NCI-H446 (cell line): ENCODE results near the gene CST9L.

ENCODE experiments used
- DNase-seq, 2 experiments: peaks; one replicate each; lab custom pipeline; 2025; lab: John Stamatoyannopoulos, UW

Gene CST9L

GRCh38 chr20:23568320-23568970 is at the start of gene CST9L:
Gene CST9L, minus strand, starts transcription at chr20:23568484. Its CDS starts 34 bp downstream, at chr20:23568450.
- DNase-seq, result no peak

- no peak for DNase-seq
Measured at GRCh38 chr20:23614163-23614562, 45.9 kb upstream of the CST9L start.

GRCh38 chr20:23613676-23614075 is 45.4 kb upstream of the CST9L start:
- no peak for DNase-seq

GRCh38 chr20:23612396-23612795 is 44.1 kb upstream of the CST9L start:
- DNase-seq, result no peak

GRCh38 chr20:23609486-23610109 is 41.3 kb upstream of the CST9L start:
- no peak for DNase-seq

GRCh38 chr20:23608251-23608846 is 40.1 kb upstream of the CST9L start:
- no peak for DNase-seq

- no peak for DNase-seq
Measured at GRCh38 chr20:23607497-23608245, 39.4 kb upstream of the CST9L start.

GRCh38 chr20:23606652-23607049 is 38.4 kb upstream of the CST9L start:
- peak; percentile 52 to 78 for DNase-seq

GRCh38 chr20:23605867-23606651 is 37.8 kb upstream of the CST9L start, which contains the start of gene CST9:
Gene CST9, minus strand, starts transcription at chr20:23605917. Its CDS starts 53 bp downstream, at chr20:23605864.
- no peak for DNase-seq

- no peak for DNase-seq
Measured at GRCh38 chr20:23604306-23604705, 36.0 kb upstream of the CST9L start.

GRCh38 chr20:23603321-23603720 is 35.0 kb upstream of the CST9L start:
- DNase-seq, result no peak

- DNase-seq, result no peak
Measured at GRCh38 chr20:23602699-23603098, 34.4 kb upstream of the CST9L start.

GRCh38 chr20:23602241-23602640 is 34.0 kb upstream of the CST9L start:
- no peak for DNase-seq

GRCh38 chr20:23601715-23602114 is 33.4 kb upstream of the CST9L start:
- DNase-seq, result no peak

GRCh38 chr20:23598481-23598880 is 30.2 kb upstream of the CST9L start:
- DNase-seq, result no peak

- no peak for DNase-seq
Measured at GRCh38 chr20:23596579-23597250, 28.4 kb upstream of the CST9L start.

GRCh38 chr20:23595941-23596340 is 27.7 kb upstream of the CST9L start:
- no peak for DNase-seq

- no peak for DNase-seq
Measured at GRCh38 chr20:23588434-23589403, 20.4 kb upstream of the CST9L start.

GRCh38 chr20:23587631-23588030 is 19.3 kb upstream of the CST9L start:
- no peak for DNase-seq
